ENCODE measurements around the gene TOM1L2.

Gene TOM1L2

DNA sequence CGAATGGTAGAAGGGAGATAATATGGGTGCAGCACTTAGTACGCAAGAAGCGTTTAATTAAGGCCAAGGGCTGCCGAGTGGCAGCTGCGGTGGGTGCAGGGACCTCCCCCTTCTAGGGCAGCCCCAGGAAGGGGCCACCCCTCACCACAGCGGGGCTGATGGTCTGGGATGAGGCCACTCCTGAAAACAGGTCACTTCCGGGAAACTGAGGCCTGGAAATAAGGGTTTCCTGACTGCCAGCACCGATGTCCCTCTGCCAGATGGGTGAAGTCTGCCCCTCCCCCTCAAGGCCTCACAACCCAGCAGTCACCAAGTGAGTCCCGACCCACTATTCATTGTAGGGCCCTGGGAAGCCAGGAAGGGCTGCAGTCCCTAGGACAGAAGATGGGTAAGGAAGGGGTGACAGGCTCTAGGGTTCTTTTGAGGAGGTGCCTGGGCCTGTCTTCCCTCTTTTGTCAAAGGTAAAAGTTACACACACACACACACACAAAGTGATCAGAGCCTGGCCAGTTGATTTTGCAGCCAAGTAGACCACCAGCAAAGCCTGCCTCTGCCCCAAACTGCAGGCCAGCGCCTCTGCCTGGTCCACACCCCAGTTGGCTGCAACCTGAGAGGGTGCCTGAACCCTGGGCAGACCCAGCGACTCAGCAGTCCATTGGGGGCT, 147.9 kb downstream of the TOM1L2 start:
- no peak for DNase-seq (ENCODE audit: low read depth)
- Histone ChIP-seq H3K36me3 (ENCODE audit: control insufficient read depth, insufficient read depth, low read length, severe bottlenecking) (peaks cover 27% of the 10 kb centered on the region), H3K4me3 (ENCODE audit: low read length) (peak overlapping the region; percentile 77), H3K9me3 (ENCODE audit: control insufficient read depth, low read length) (no peaks in the 10 kb centered on the region), H3K27me3 (replicated peaks; ENCODE audit: control insufficient read depth, insufficient read depth, low read length) (no peaks in the 10 kb centered on the region), H3K9ac (ENCODE audit: low read length) (peak overlapping the region; percentile 82), H3K4me1 (ENCODE audit: control insufficient read depth, insufficient read depth, low read length) (peaks cover 61% of the 10 kb centered on the region)

DNA sequence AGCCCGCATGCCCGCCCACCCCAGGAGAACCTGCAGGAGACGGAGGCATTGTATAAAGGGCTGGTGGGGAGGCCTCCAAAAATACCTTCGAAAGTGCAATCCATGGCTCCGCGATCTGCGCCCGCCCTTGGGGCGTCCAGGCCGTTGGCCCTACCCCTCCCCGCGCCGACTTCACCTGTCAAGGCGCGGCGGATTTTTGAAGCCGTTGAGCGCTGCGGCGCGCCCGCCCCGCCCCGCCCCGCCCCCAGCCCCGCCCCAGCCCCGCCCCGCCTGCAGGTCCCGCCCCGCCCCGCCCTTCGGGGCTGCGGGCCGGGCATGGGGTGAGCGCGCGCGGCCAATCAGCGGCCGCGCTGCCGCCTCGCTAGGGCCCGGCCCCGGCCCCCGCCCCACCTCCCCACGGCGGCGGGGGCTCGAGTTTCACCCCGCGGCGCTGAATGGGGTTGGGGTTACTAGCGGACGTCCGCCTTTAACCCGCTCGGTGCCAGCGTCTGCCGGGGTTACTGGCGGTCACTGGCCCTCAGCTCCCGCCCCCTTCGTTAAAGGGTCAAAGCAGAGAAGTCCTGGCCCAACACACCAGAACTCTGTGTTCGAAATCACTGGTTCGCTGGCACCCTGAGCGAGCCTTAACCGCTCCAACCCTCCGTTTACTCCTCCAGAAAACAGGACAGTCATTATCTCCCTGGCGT, 148.6 kb downstream of the TOM1L2 start:
- Histone ChIP-seq H3K4me1 (ENCODE audit: control insufficient read depth, insufficient read depth, low read length) (peaks cover 63% of the 10 kb centered on the region), H3K4me3 (ENCODE audit: low read length) (peak overlapping the region; percentile 80), H3K27me3 (replicated peaks; ENCODE audit: control insufficient read depth, insufficient read depth, low read length) (no peaks in the 10 kb centered on the region), H3K36me3 (ENCODE audit: control insufficient read depth, insufficient read depth, low read length, severe bottlenecking) (peaks cover 34% of the 10 kb centered on the region), H3K9me3 (ENCODE audit: control insufficient read depth, low read length) (no peaks in the 10 kb centered on the region), H3K9ac (ENCODE audit: low read length) (peak overlapping the region; percentile 90)
- peak; percentile 93 for DNase-seq (ENCODE audit: low read depth)

DNA sequence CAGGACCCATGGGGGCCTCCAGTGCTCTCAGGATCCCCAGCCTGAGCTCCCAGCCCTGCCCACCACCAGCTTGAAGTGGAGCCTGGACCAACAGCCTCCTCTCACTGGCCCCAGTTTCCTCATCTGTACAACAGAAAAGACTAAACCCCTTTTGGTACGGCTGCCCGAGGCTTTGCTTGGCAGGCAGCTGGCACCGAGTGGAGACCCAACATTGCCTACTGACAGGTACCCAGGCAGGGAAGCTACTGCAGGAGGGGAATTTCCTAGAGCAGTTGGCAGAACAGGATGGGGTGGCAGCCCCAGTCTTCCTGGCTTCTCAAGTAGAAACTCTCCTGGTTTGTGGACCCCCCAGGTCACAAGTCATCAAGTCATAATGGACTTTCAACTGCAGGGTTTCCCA, 149.6 kb downstream of the TOM1L2 start:
- peaks cover 70% of the 10 kb centered on the region for H3K4me1 ChIP-seq (ENCODE audit: control insufficient read depth, insufficient read depth, low read length)
- H3K27me3 ChIP-seq (replicated peaks; ENCODE audit: control insufficient read depth, insufficient read depth, low read length), result no peaks in the 10 kb centered on the region
- peak overlapping the region; percentile 90 for H3K9ac ChIP-seq (ENCODE audit: low read length)
- peak overlapping the region; percentile 80 for H3K4me3 ChIP-seq (ENCODE audit: low read length)
- no peak for DNase-seq (ENCODE audit: low read depth)
- H3K9me3 ChIP-seq (ENCODE audit: control insufficient read depth, low read length), result no peaks in the 10 kb centered on the region
- H3K36me3 ChIP-seq (ENCODE audit: control insufficient read depth, insufficient read depth, low read length, severe bottlenecking), result peaks cover 41% of the 10 kb centered on the region

DNA sequence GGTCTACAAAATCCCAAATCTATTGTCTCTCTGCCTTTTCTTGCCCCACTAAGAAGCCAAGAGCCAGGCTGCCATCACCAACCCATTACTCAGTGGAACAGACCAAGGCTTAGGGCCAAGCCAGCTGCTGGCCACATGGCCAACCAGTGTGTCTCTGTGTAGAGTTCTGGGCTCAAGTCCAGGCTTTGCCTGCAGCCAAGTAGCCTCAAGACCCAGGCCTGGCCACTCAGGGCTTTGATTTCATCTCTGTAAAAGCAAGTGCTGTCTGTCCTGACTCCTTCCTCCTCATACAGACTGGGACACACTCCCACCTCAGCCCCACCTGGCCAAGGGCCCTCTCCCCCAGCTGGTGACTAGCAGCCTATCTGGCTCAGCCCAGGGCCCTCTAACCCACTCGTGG, 150.0 kb downstream of the TOM1L2 start:
- H3K36me3 ChIP-seq (ENCODE audit: control insufficient read depth, insufficient read depth, low read length, severe bottlenecking), result peaks cover 45% of the 10 kb centered on the region
- H3K9ac ChIP-seq (ENCODE audit: low read length), result peak overlapping the region; percentile 90
- H3K4me3 ChIP-seq (ENCODE audit: low read length), result peak overlapping the region; percentile 80
- DNase-seq (ENCODE audit: low read depth), result peak; percentile 44
- no peaks in the 10 kb centered on the region for H3K9me3 ChIP-seq (ENCODE audit: control insufficient read depth, low read length)
- peaks cover 70% of the 10 kb centered on the region for H3K4me1 ChIP-seq (ENCODE audit: control insufficient read depth, insufficient read depth, low read length)
- H3K27me3 ChIP-seq (replicated peaks; ENCODE audit: control insufficient read depth, insufficient read depth, low read length), result no peaks in the 10 kb centered on the region

DNA sequence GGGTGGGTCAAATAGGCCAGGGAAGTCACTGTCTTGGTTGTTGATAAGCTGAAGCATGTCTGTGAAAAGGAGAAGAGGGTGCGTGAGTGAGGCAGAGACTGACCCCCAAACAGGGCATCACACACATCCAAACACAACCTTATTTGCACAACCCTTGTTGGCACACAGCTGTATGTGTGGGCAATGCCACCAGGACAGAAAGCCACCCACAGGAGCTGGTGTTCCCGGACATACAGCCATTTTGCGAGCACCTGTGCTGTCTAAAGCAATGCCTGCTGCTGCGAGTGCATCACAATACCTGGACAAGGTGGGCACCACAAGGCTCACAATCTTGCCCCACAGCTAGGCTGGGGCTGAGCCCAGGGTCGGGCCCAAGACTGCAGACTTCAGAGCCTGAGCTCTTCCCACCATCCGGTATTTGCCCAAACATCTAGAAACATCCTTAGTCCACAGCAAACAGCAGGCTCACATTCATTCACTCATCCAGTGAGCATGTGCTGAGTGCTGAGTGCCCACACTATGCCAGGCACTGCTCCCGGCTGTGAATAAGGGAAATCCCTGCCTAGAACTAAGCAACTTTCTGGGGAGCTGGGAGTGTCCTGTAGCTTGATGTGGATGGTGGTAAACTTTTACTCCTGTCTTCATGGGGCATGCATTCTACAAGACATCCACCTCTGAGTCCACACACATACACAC, 151.6 kb downstream of the TOM1L2 start:
- H3K4me3 ChIP-seq (ENCODE audit: low read length), result peak overlapping the region; percentile 80
- H3K36me3 ChIP-seq (ENCODE audit: control insufficient read depth, insufficient read depth, low read length, severe bottlenecking), result peaks cover 53% of the 10 kb centered on the region
- no peaks in the 10 kb centered on the region for H3K9me3 ChIP-seq (ENCODE audit: control insufficient read depth, low read length)

DNA sequence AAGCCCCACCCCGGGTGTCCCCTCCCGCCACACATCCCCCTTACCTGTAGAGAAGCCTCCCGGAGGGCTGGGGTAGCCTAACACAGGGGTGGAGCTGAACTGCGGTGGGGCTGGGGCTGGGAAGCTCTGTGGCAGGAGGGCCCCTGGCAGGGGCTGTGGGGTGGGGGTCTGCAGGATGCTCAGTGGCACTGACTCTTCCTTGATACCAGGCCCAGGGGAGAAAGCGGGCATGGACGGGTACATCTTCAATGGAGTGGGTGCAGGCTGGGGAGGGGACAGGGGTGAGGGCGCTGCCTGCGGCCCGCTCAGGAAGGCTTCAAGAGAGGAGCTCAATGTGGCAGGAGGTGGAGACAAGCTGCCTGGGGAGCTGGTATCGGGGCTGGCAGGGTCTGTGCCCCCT, 152.2 kb downstream of the TOM1L2 start:
- DNase-seq (ENCODE audit: low read depth), result no peak
- Histone ChIP-seq H3K4me3 (ENCODE audit: low read length) (peak overlapping the region; percentile 80), H3K9me3 (ENCODE audit: control insufficient read depth, low read length) (no peaks in the 10 kb centered on the region), H3K9ac (ENCODE audit: low read length) (peak overlapping the region; percentile 90), H3K4me1 (ENCODE audit: control insufficient read depth, insufficient read depth, low read length) (peaks cover 66% of the 10 kb centered on the region), H3K36me3 (ENCODE audit: control insufficient read depth, insufficient read depth, low read length, severe bottlenecking) (peaks cover 59% of the 10 kb centered on the region), H3K27me3 (replicated peaks; ENCODE audit: control insufficient read depth, insufficient read depth, low read length) (no peaks in the 10 kb centered on the region)

More for the DNA sequence above, 151.6 kb downstream of the TOM1L2 start:
- Histone ChIP-seq H3K27me3 (replicated peaks; ENCODE audit: control insufficient read depth, insufficient read depth, low read length) (no peaks in the 10 kb centered on the region), H3K4me1 (ENCODE audit: control insufficient read depth, insufficient read depth, low read length) (peaks cover 66% of the 10 kb centered on the region), H3K9ac (ENCODE audit: low read length) (peak overlapping the region; percentile 90)
- no peak for DNase-seq (ENCODE audit: low read depth)

DNA sequence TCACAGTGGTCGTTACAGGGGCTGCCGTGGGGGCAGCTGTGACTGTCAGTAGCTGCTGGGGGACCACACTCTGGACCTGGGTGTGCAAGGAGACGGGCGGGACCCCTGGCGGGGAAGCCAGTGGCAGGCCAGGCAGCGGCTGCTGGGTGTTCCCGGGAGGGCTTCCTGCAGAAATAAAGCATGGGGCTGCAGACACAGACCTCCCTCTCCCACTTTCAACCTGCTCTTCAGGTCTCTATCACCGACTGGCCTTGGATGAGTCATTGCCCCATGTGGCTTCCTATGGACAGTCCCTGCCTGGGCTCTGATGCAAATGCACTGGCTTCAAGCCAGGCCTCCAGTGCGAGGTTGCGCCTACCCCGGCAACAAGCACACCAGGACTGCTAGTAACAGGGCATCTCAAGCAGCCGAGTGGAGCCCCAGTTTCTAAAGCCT, 152.6 kb downstream of the TOM1L2 start:
- Histone ChIP-seq H3K9me3 (ENCODE audit: control insufficient read depth, low read length) (no peaks in the 10 kb centered on the region), H3K36me3 (ENCODE audit: control insufficient read depth, insufficient read depth, low read length, severe bottlenecking) (peaks cover 64% of the 10 kb centered on the region), H3K4me3 (ENCODE audit: low read length) (no peak overlapping the region), H3K4me1 (ENCODE audit: control insufficient read depth, insufficient read depth, low read length) (peaks cover 61% of the 10 kb centered on the region), H3K27me3 (replicated peaks; ENCODE audit: control insufficient read depth, insufficient read depth, low read length) (no peaks in the 10 kb centered on the region), H3K9ac (ENCODE audit: low read length) (peak overlapping the region; percentile 90)
- DNase-seq (ENCODE audit: low read depth), result peak; percentile 55

DNA sequence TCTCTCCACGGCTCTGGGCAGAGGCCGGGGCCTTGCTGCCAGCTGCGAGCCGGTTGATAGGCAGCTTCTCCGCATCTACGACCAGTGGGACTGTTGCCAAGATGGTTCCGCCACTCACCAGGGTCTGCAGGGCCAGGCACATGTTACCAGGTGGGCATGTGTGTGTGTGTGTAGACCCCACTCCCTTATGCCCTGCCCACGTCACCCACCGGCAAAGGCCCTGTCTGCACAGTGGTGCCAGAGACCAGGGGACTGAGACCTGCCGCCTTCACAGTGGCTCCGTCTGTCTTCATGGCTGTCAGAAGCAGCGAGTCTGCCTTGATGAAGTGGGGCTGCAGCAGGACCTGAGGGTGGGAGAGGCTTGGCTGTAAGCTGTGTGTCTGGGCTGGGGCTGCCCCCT, 153.1 kb downstream of the TOM1L2 start:
- no peak overlapping the region for H3K9ac ChIP-seq (ENCODE audit: low read length)
- H3K27me3 ChIP-seq (replicated peaks; ENCODE audit: control insufficient read depth, insufficient read depth, low read length), result no peaks in the 10 kb centered on the region
- H3K9me3 ChIP-seq (ENCODE audit: control insufficient read depth, low read length), result no peaks in the 10 kb centered on the region
- no peak for DNase-seq (ENCODE audit: low read depth)
- peaks cover 57% of the 10 kb centered on the region for H3K4me1 ChIP-seq (ENCODE audit: control insufficient read depth, insufficient read depth, low read length)
- H3K4me3 ChIP-seq (ENCODE audit: low read length), result no peak overlapping the region
- peaks cover 68% of the 10 kb centered on the region for H3K36me3 ChIP-seq (ENCODE audit: control insufficient read depth, insufficient read depth, low read length, severe bottlenecking)

DNA sequence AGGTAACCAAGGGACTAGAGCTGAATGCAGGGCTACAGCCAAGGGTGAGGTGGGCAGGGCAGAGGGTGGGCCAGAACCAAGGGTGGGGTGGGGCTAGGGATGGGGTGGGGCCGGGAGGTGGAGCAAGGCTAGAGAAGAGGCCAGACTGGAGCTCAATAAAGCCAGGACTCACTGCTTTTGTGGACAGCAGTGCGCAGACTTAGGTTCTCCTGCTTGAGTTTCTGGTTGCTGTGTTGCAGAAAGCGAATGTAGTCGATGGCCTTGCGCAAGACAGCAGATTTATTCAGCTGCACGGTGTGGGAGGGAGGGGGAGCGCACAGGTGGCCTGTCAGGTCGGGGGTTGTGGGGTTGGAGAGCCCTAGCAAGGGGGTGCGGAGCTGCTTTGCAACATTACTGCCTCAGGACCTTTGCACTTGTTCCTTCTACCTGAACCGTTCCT, 154.1 kb downstream of the TOM1L2 start:
- H3K9ac ChIP-seq (ENCODE audit: low read length), result no peak overlapping the region
- DNase-seq (ENCODE audit: low read depth), result no peak
- H3K27me3 ChIP-seq (replicated peaks; ENCODE audit: control insufficient read depth, insufficient read depth, low read length), result no peaks in the 10 kb centered on the region
- no peak overlapping the region for H3K4me3 ChIP-seq (ENCODE audit: low read length)
- H3K36me3 ChIP-seq (ENCODE audit: control insufficient read depth, insufficient read depth, low read length, severe bottlenecking), result peaks cover 78% of the 10 kb centered on the region
- H3K9me3 ChIP-seq (ENCODE audit: control insufficient read depth, low read length), result no peaks in the 10 kb centered on the region
- peaks cover 50% of the 10 kb centered on the region for H3K4me1 ChIP-seq (ENCODE audit: control insufficient read depth, insufficient read depth, low read length)

DNA sequence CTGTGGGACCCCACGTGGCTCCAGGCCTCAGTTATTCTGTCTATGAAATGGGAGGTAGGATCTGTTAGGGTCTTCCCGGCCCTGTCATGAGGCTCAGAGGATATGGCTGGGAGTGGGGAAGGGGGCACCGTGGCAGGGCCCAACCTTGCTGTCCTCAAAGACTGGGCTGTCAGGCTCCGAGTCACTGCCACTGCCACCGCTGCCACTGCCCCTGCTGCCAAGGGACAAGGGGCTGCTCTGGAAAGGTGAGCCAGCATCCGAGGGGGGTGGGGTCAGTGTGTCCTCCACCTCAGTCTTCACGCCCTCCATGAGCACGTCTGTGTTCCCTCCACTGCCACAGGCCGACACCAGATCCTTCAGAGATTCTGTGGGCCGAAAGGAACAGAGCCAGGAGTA, 154.7 kb downstream of the TOM1L2 start:
- Histone ChIP-seq H3K9ac (ENCODE audit: low read length) (no peak overlapping the region), H3K4me1 (ENCODE audit: control insufficient read depth, insufficient read depth, low read length) (peaks cover 45% of the 10 kb centered on the region), H3K4me3 (ENCODE audit: low read length) (no peak overlapping the region), H3K9me3 (ENCODE audit: control insufficient read depth, low read length) (no peaks in the 10 kb centered on the region), H3K27me3 (replicated peaks; ENCODE audit: control insufficient read depth, insufficient read depth, low read length) (no peaks in the 10 kb centered on the region), H3K36me3 (ENCODE audit: control insufficient read depth, insufficient read depth, low read length, severe bottlenecking) (peaks cover 84% of the 10 kb centered on the region)
- DNase-seq (ENCODE audit: low read depth), result no peak

DNA sequence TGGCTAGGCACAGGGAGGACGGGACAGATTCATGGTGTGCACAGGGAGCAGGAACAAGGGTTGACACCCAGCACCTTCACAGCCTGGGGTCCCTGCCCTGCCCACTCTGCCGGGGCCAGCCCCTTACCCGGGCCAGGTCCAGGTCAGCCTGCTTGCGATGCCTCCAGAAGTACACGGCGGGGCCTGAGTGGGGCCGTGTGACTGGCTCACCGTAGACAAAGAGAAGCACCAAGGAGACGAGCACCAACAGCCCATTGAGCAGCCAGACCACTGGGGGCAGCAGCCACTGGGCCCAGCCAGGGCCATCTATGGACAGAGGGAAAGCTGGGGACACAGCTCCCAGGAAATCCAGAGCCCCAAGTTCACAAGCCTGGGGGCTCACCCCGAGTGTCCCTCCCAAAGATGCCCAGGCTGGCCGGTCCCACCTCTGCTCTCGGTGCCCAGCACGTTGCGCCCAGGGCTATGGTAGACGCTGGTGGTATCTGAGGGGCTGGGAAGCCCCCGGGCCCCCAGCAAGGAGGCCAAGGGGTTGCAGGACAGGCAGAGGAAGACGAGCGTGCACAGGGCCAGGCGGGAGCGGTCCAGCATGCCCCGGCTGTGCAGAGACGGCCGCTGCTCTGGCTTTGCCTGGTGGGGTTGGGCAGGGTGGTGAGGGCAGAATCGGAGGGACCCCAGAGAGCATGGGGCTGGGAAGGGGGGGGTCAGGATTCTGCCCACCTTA, 155.2 kb downstream of the TOM1L2 start:
- H3K9ac ChIP-seq (ENCODE audit: low read length), result no peak overlapping the region
- H3K36me3 ChIP-seq (ENCODE audit: control insufficient read depth, insufficient read depth, low read length, severe bottlenecking), result peaks cover 90% of the 10 kb centered on the region
- DNase-seq (ENCODE audit: low read depth), result no peak
- H3K4me1 ChIP-seq (ENCODE audit: control insufficient read depth, insufficient read depth, low read length), result peaks cover 44% of the 10 kb centered on the region
- H3K4me3 ChIP-seq (ENCODE audit: low read length), result no peak overlapping the region
- H3K9me3 ChIP-seq (ENCODE audit: control insufficient read depth, low read length), result no peaks in the 10 kb centered on the region
- H3K27me3 ChIP-seq (replicated peaks; ENCODE audit: control insufficient read depth, insufficient read depth, low read length), result no peaks in the 10 kb centered on the region

Measured in adipocyte (in vitro differentiated cells).